ENCODE results near the gene ASCL1. TPM values are rescaled to one million over a fixed set of nuclear protein-coding genes. Genes with fewer than 3 reads are reported as not detected.

The ASCL1 gene
- not detected for total RNA-seq

GRCh38 chr12:102957339-102958050 is at the start of gene ASCL1:
Gene ASCL1, plus strand, starts transcription at chr12:102957674. Its CDS starts 571 bp downstream, at chr12:102958245.

GRCh38 chr12:102917026-102917787 is 40.3 kb upstream of the ASCL1 start, which contains the start of gene PAH:
Gene PAH, minus strand, starts transcription at chr12:102917244. Its CDS starts 114 bp downstream, at chr12:102917130.

Other genes starting within 250 kb of the ASCL1 start
- not detected for gene PAH, start 40.4 kb upstream of the ASCL1 start, total RNA-seq